HG03520 (cell line): Measurements from ENCODE around the gene CTNNA3.

Source experiments
- ATAC-seq: cut with Tn5 transposase; IDR thresholded peaks from one replicate; pipeline ENCODE4 v1.9.1; 2021; ENCODE audit warnings: mild to moderate bottlenecking, moderate library complexity; ENCODE audit not compliant: unreplicated experiment

CTNNA3 gene

DNA sequence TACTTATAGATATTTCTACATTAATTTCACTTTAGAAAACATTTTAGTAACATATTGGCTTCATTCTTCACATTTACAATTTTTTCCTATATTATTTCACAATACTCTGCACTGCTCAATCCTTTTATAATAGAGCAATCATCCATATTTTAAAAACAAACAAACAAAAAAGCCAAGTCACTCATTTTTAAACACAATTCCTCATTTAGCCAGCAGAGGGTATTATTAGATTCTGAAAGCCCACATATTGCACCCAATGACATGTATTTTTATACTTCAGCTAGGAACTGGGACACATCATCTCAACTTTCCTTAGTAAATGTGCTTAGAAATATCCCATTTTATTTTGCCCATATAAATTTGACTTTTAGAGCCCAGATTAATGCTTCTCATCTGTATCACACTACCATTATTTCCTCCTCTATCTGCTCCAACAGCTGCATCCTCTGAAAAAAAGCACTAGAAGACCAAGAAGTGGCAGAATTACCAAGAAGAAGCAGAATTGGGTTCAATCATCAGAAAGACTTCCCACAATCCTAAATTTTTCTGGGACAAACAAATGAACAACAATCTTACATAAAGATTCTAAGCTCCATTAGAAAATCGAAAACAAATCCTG lies 29.5 kb downstream of the CTNNA3 start:
- ATAC-seq, result no peak

DNA sequence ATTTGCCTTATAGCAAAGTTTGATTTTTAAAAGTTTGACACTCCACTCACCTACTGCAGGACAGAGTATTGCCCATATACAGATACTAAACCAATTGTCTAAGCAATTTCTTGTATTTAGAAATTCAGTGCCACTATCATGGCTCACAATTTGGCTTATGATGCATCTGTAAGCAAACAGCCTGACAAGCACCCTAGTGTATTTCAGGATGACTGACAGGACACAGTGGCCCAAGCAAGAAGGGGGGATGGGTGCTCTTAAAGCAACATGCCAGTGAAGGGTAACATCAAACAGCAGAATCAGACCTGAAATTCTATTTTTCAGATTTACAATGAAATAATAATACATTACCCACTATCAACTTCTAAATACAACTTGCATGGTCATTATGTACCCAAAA lies 30.5 kb downstream of the CTNNA3 start:
- no peak for ATAC-seq

DNA sequence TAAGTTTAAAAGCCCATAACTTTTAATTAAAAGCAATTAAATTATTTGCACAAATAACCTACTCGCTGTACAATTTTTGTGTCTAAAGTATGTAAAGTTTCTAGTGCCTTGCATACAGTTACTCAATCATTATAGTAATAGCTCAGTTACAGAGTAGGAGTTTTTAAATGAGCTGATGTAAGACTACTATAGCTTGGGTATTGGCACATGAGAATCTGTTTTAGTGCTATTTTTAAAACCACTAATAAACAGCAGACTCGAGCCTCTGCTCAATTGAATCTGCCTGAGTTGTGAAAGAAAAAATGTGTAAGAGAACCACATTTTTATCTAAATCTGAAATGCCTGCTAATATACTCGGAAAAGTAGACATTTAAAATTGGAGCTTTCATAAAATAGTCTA lies 31.1 kb downstream of the CTNNA3 start:
- ATAC-seq, result no peak

DNA sequence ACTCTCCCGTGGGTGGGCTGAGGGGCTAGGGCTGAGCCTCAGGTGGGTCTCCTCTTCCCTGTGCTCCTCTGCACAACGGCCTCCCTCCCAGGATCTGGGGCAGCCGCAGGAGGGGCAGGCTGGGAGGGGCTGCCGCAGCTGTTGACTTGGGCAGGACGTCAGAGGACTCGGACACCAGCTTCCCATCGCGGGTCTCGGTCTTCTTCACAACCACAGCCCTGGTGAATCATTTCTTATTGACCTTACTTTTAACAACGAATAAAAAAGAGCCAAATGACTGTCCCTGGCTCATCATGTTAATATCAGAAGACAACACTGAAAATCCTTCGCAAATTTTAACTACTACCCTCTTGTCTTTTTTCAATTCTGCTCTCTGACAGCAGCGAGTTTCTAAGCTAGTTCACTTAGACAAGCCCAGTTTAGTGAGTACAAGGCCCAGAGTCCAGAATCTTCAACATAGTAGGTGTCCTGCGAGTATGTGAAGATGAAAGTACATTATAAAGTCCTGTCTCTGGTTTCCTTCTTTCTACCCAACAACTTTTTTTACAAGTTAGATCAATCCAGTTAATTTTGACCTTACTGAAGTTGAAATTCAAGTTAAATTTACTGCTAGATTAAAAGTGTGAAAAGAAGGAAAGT lies 32.4 kb downstream of the CTNNA3 start:
- ATAC-seq, result no peak

DNA sequence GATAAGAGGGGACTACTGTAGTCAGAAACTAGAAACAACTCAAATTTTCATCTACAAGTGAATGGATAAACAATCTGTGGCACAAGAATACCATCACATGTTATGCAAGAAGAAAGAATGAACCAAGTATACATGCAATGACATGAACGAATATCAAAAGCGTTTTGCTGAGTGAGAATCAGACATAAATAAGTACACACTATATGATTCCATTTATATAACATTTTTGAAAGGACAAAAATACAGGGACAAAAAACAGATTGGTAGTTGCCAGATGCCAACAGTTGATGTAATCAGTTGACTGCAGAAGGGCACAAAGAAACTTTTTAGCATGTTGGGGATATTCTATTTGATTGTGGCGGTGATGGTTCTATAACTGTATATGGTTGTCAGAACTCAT lies 33.6 kb downstream of the CTNNA3 start:
- no peak for ATAC-seq

DNA sequence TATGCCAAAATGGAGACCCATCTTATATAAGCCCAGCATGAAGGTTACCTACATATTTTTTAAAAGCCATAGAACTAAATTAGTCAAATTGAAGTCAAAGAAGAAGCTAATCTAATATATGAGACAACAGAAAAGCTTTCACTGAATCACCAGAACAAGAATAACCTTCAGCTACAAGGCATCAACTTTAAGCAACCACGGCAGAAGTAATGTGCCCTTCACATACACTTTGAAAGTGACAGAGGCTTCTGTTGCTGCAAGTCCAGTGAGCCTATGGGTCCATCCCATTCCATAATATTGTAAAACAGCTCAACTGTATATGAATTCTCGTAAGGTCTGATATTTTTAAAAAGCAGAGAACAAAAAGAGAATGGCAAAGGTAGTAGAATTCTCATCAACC lies 36.5 kb downstream of the CTNNA3 start:
- no peak for ATAC-seq

DNA sequence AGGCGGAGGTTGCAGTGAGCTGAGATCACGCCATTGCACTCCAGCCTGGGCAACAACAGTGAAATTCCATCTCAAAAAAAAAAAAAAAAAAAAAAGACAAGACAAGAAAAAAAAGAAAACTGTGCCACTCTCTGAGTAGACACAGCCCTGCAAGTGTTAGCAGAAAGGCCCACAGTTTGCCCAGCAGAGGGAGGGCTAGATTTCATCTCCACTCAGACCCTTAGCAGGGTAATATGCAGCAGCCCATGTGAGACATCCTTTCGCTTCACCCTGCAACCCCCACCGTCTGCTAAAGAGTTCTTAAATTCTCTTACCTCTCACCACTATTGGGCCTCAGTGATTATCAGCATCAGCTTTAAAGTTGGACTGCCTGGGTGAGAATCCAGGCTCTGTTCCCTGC lies 38.2 kb downstream of the CTNNA3 start:
- no peak for ATAC-seq

DNA sequence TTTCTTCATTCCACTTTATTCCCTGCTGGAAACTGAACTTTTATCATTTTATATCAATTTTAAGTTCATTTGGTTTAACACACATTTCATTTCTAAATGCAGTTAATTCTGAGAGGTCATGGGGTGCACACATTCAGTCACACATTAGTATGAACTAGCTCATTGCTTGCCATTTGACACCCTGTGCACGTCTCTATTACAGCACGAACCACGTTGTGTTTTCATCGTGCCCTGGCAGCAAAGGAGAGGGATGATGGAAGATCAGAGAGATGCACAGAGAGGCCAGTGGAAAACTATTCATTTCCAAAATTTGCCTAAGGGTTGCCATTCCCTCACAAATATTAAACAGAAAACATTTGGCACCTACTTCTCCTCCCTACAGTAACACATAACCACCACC lies 45.4 kb downstream of the CTNNA3 start:
- no peak for ATAC-seq

DNA sequence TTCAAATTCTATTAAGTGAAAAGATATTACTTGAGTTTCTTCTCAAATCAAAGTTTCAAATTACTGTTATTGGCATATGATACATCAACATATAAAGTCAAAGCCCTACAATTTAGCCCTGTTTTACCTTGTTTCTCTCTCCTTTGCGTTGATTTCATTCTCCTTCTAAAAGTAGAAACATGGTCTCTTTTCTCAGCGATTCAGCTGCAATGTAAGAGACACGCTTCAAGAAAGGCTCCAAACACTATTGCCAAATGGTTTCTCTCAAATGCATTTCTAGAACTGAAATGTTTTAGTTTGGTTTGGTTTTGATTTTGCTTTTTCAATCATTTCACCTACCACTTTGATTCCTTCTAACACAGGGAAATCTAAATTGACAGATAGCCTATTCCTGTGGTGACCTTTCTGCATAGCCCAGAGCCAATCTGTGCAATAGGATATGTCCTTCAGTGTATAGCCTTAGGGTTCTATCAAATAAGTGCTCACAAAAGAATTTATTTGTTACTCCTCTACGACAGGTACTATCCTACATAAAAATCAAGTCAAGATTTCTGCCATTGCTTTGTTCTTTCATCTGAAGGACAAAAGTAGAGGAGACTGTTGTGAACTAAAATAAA lies 47.3 kb downstream of the CTNNA3 start:
- ATAC-seq, result no peak

DNA sequence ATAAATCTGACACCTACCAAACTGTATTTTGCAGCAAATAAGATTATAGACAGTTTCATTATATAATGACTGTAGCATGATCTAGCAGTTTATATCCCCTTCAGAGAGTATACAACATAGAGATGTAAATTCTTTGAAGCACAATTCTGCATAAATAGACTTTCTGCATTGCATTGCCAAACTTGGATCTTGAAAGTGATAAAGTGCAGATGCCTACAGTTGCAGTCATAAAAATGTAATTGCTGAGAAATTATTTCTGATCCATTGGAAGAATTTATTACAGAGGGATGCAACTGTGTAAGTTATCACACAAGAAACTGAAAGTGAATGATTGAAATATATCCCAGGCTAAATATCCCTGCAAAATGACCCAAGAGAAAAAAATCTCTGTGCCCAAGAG lies 65.1 kb downstream of the CTNNA3 start:
- no peak for ATAC-seq

DNA sequence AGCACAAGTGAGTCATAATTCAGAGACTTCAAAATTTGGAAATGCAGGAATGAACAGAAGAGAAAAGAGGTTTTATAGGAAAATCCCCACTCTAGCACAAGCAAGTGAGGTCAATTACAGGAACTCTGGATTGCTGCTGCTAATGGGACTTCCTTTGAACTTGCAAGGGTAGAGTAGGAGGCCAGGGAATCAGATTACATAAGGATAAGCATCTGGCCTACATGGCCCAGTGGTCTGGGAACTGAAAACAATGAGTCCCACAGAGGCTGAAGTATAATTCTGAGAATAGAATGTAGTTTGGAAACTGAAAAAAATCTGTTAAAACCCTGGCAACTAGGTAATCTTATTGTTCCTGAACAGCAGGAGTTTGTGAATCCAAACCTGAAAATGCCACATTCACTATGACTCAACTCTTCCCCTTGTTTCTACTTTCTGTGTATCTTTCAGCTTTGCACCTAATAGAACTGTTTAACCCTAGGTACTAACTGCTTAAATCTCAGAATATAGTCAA lies 66.5 kb downstream of the CTNNA3 start:
- peak; percentile 49 for ATAC-seq

DNA sequence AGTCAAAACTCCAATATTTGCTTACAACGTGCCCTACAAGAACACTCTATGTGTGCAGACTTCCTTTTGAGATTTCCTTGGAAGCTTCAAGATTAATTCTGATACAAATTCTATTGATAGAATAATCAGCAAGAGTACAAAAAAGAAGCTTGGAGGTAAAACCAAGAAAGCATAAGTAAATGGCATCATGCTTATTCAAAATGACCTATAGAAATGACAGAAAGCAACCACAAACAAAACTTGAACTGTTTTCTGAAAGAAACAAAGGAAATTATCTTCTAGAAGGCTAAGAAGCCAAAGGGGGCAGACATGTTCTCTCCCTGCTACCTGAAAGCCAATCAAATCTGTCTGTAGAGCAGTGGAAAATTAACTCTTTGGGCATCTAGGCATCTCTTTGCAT lies 73.0 kb downstream of the CTNNA3 start:
- ATAC-seq, result no peak

DNA sequence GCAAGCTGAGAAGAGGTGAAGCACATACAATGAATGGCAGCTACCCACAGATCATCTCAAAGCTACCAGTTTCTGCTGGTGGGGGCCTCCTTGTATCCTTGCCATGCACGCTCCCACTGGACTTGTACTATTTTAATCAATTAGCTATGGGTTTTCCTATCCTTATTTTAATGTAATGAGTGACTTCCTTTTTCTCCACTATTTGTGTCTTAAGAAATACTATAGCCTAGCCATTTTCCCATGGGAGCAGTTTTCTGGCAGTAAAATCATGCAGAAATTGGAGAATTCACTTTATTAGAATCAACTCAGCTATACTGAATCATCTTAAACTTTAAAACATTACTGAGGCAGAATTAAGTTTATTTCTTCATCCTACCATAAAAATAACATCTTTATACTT lies 73.5 kb downstream of the CTNNA3 start:
- ATAC-seq, result no peak

DNA sequence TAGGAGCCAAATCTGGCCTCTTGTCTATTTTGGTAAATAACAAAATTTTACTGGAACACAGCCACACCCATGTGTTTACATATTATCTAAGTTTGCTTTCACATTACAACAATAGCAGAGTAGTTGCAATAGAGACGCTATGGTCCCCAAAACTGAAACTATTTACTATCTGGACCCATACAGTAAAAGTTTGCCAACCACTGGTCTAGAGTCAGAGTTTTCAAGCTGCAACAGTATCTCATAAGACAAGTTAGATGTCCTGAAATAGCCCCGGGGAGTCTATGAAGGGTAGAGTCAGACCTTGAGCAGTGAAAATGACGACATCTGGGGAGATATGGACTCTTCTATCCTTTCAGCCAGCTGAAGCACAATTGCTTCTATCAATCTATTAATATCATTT lies 74.2 kb downstream of the CTNNA3 start:
- peak; percentile 59 for ATAC-seq

DNA sequence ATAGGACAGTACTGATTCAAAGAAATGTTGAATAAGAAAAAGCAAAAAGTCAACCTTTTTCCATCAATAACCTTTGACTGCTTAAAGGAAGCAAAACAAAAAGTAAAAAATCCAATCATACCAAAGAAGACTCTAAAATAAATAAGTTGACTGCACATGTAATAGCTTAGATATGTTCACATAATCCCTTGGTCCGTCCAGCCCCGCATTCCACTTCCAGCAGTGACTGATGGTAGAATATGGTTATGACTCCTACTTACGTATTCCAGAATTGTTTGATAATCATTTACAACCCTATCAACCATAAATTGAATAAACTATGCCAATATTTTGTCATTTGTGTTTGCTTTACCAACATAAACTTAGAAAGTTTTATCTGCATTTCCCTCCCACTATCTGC lies 77.9 kb downstream of the CTNNA3 start:
- no peak for ATAC-seq

DNA sequence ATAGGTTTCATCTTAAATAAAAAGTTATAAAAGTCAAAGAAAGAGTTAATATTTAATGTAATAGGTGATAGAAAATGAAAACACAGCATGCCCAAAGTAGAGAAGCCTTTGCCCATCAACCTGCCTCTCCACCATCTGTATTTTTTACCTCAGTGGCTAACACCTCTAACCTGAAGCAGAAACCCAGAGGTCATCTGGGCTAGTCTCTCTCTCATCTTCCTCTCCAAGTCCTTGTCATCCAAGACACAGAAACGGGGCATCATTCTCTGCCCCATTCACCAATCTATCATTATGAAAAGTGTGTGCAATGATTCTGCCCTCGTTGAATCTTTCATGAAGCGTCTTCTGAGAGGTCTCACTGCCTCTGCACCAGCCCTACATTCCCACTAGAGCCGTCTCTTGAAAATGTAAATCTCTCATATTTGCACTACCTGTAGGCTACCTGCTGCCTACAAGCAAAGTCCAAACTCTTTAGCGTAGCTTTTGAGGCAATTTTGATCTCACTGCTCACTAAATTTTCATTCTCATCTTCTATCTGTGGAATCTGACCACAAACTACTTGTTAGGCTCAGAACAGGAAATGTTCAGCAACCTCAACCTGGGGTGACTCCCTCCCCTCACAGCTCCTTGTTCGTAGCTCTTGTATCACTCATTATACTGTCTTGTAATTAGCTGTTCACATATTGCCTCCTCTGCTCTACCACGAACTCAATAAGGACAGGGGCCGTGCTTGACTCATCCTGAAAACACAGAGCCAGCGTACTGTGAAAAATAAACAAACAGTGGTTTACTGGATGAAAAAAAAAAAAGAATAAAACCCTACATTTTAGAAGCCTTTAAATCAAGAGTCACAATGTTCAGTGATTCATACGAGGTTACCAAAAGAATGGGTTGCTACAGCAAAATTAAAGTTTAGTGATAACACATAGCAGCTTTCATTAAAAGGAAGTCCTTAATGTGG lies 83.1 kb downstream of the CTNNA3 start:
- ATAC-seq, result peak; percentile 98

DNA sequence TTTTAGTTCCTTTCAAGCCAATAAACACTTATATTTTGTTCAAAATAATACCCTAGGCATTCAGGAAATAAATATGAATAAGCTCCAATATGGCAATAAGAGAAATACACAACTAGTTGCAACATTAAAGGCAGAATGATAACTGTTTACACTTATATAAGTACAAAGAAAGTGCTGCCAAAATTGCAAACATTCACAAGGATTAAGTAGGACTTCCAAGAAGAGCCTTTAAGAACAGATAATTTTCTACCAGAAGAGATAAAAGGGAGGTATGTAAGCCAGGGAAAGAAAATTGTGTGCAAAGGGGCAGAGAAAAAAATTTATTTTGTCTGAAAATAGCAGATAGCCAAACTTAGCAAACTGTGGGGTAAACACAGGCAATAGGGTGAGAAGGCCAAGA lies 83.8 kb downstream of the CTNNA3 start:
- no peak for ATAC-seq

DNA sequence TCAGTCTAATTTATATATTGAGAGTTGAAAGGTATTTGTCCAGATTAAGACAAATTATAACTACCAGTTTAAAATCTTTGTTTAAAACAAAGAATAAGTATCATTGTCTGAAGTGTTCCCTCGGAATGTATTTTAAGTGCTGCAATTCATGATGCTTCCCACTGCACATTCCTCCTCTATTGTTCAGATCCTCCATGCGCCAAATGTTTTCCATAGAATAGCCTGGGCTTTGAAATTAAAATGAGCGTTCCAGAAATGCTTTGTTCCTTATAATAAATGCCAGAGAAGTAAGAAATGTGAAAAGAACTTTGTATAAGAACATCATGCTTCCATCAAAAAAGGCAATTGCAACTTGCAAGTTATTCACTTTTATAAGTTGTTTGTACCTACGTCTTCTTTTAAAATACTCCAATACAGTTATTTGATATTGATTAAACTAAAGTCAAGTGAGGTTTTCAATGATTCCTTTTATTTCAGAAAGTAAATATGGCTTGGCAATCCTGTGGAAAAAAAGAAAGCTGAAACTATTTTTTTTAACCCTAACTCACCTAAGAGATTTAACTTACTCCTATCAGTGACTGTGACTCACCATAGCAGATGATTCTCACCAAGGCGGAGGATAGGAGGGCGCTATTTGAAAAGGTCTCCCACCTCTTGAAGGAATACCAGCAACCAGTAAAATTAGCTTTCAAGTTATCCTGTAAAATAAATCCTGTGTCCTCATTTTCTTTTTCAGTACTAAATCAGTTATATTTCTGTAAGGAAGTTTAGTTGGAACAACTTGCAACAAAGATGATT lies 85.8 kb downstream of the CTNNA3 start:
- no peak for ATAC-seq

DNA sequence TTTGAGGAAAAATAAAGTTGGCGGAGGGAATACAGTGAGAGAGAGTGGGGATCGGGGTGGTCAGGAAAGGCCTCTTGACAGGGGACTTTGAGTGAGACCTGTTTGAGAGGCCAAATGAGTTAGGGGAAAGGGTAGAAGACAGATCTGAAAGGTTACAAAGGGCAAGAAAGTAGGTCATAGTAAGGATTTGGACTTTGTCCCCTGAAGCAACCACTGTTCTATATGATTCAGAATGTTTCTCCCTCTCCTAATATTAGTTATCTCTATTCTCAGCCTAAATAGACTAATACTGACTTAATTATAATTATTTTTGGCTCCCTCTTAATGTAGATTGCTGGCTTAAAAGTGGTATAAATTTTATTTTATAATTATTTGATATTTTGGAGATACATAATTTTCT lies 88.0 kb downstream of the CTNNA3 start:
- ATAC-seq, result no peak

DNA sequence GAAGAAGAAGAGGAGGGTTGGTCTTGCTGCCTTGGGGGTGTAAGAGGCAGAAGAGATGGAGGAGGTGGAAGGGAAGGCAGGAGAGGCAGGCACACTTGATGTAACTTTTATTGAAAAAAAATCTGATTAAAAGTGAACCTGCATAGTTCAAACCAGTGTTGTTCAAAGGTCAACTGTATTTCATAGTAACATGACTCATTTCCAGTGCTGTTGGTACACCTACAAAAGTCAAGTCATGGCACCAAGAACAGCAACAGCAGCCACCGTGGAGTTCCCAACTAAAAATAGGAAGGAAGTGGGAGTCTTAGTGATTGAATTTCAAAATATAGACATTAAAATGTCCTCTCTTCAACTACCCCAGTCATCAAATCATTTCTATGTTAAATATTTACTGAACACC lies 88.5 kb downstream of the CTNNA3 start:
- no peak for ATAC-seq

DNA sequence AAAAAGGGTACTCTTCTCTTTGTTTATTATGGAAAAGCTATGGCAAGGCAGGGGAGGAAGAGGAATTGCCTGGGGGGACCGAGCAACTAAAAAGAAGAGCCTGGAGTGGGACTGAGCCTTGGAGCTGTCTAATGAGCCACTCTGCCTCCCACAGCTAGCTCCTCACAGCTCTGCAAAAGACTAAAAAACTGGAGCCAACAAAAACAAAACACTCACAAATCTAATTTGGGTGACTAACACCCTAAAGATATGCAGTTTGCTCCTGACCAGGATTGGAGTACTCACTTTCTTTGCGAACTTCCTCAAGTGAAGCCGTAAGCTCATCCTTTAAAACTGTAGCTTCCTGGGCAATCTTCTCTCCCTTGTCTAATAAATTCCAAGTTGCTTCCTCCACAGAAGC lies 89.4 kb downstream of the CTNNA3 start:
- ATAC-seq, result no peak
